ENCODE data around the gene SREBF2. TPM values are rescaled to one million over a fixed set of nuclear protein-coding genes. Genes with fewer than 3 reads are reported as not detected.

Gene SREBF2
- total and polyA plus RNA-seq, 9 of the 15 experiments (the other 6 are each of a cell fraction or from before 2014, with no cell fraction given) = 1.1 to 84.2 (median 26.9) TPM

DNA sequence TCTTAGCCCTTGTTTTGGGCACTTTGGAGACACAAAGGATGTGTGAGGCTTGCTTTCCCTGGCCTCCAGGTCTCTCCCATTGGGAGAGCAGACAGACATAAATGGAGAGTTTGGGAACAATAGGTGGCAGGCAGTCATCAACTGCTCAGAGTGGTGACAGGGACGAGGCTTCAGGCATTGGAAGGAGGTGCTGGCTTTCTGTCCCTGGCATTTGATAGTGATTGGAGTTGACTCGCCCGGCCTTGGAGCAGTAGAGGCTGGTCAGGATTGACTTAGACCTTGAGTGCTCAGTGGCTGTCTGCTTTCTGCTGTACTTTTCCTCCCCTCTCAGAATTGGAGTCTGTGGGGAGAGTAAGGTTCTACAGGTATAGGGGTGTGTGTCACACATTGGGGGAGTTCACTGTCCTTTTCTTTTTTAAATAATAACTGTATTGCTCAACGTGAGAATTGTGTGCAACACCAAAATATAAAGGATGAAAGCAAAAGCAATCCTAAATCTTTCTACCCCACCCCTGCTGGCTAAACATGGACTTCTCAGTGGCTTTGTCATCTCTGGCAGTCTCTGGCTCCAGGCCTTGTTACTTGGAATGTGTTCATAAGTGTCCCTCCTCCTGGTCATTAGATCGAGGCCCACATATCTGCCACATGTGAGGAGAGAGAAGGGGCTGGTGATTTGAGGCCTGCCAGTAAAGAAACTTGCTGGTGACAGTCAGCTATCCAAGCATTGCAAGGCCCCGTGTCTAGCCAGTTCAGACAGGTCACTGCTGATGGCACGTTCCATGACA, 60.9 kb downstream of the SREBF2 start:
- intact Hi-C loops (cut with micrococcal nuclease) = no loop called here
- BruUV-seq (replicated peaks) = no TSS peak
- in situ Hi-C loops (cut with MboI) = no loop called here
- Histone ChIP-seq H2AFZ (ENCODE audit: low read depth, low read length) (no peak overlapping the region), H3K4me1 (replicated peaks in 1 of 2; ENCODE audit: control insufficient read depth in 2 of 2, insufficient read depth in 2 of 2, low read length in 2 of 2) (no peaks in the 10 kb centered on the region; a peak in 1 of 5 replicates), H3K9ac (ENCODE audit: insufficient read depth in 1 of 2, low read depth in 2 of 2, low read length in 2 of 2) (no peak overlapping the region), H4K20me1 (replicated peaks; ENCODE audit: control insufficient read depth, insufficient read depth, low read length) (no peaks in the 10 kb centered on the region), H3K9me1 (ENCODE audit: control insufficient read depth, insufficient read depth, low read length) (no peaks in the 10 kb centered on the region), H3K27me3 (ENCODE audit: control insufficient read depth in 2 of 2, insufficient read depth in 2 of 2, low read length in 2 of 2) (no peaks in the 10 kb centered on the region), H3K4me2 (ENCODE audit: insufficient read depth, low read length) (no peak overlapping the region), H3K4me3 (no peak overlapping the region), H3K36me3 (ENCODE audit: control insufficient read depth, insufficient read depth, low read length) (peaks cover 80% of the 10 kb centered on the region; the same call in 2 of the 3 replicates), H3K79me2 (ENCODE audit: control insufficient read depth, insufficient read depth, low read length) (no peaks in the 10 kb centered on the region; the same call in 2 of the 3 replicates), H3K9me3 (replicated peaks; ENCODE audit: control insufficient read depth, insufficient read depth, low read depth, low read length) (no peaks in the 10 kb centered on the region), H3K27ac (ENCODE audit: extremely low read depth, low read depth, low read length) (no peak overlapping the region)
- no peak for DNase-seq (ENCODE audit: extremely low read depth in 1 of 4, low spot score in 3 of 4)
- ChIA-PET CTCF (ENCODE audit: low intra/inter-chr PET ratio) (no interaction called here), POLR2A (interaction anchor here (0.9 to 1.2 kb wide), 2 partner anchors 11 to 14 kb away, joined by 3 to 5 read pairs; no protein-coding TSS in a partner anchor)
- 89% methylated on average over 5 of the region's 7 CpGs for WGBS (ENCODE audit: insufficient coverage, low coverage, missing lambda C conversion rate)
- ATAC-seq = no peak
- TF ChIP-seq ZNF696 (CRISPR knock-in tag; conservative IDR thresholded peaks at IDR 0.05) (no peak), NCOA4 (IDR thresholded peaks at IDR 0.05; ENCODE audit: partially characterized antibody) (no peak), NFXL1 (CRISPR knock-in tag; IDR thresholded peaks at IDR 0.05) (no peak), SOX6 (IDR thresholded peaks at IDR 0.05) (no peak), PCBP1 (IDR thresholded peaks at IDR 0.05; ENCODE audit: low read depth, low read length, poor library complexity, severe bottlenecking) (no peak), SRSF1 (IDR thresholded peaks at IDR 0.05; ENCODE audit: low read depth, low read length) (no peak), ZNF584 (CRISPR knock-in tag; IDR thresholded peaks at IDR 0.05; ENCODE audit: low read depth) (no peak), TEAD4 (IDR thresholded peaks at IDR 0.05; ENCODE audit: low read length) (no peak), TEAD4 (CRISPR knock-in tag; IDR thresholded peaks at IDR 0.05; ENCODE audit: borderline replicate concordance) (no peak), SMARCC2 (IDR thresholded peaks at IDR 0.05; ENCODE audit: low read depth) (no peak), ZNF232 (CRISPR knock-in tag; IDR thresholded peaks at IDR 0.05) (no peak), NR1H2 (CRISPR knock-in tag; IDR thresholded peaks at IDR 0.05) (no peak)
- TF ChIP-seq, protein P1, sequence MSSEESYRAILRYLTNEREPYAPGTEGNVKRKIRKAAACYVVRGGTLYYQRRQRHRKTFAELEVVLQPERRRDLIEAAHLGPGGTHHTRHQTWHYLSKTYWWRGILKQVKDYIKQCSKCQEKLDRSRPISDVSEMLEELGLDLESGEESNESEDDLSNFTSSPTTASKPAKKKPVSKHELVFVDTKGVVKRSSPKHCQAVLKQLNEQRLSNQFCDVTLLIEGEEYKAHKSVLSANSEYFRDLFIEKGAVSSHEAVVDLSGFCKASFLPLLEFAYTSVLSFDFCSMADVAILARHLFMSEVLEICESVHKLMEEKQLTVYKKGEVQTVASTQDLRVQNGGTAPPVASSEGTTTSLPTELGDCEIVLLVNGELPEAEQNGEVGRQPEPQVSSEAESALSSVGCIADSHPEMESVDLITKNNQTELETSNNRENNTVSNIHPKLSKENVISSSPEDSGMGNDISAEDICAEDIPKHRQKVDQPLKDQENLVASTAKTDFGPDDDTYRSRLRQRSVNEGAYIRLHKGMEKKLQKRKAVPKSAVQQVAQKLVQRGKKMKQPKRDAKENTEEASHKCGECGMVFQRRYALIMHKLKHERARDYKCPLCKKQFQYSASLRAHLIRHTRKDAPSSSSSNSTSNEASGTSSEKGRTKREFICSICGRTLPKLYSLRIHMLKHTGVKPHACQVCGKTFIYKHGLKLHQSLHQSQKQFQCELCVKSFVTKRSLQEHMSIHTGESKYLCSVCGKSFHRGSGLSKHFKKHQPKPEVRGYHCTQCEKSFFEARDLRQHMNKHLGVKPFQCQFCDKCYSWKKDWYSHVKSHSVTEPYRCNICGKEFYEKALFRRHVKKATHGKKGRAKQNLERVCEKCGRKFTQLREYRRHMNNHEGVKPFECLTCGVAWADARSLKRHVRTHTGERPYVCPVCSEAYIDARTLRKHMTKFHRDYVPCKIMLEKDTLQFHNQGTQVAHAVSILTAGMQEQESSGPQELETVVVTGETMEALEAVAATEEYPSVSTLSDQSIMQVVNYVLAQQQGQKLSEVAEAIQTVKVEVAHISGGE (CRISPR knock-in tag; IDR thresholded peaks at IDR 0.05) = no peak
- TF ChIP-seq, protein P2, sequence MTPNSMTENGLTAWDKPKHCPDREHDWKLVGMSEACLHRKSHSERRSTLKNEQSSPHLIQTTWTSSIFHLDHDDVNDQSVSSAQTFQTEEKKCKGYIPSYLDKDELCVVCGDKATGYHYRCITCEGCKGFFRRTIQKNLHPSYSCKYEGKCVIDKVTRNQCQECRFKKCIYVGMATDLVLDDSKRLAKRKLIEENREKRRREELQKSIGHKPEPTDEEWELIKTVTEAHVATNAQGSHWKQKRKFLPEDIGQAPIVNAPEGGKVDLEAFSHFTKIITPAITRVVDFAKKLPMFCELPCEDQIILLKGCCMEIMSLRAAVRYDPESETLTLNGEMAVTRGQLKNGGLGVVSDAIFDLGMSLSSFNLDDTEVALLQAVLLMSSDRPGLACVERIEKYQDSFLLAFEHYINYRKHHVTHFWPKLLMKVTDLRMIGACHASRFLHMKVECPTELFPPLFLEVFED (CRISPR knock-in tag; conservative IDR thresholded peaks at IDR 0.05) = no peak
- no peak for FAIRE-seq
